Measurements from ENCODE around the gene GPR107.

GPR107 gene

DNA sequence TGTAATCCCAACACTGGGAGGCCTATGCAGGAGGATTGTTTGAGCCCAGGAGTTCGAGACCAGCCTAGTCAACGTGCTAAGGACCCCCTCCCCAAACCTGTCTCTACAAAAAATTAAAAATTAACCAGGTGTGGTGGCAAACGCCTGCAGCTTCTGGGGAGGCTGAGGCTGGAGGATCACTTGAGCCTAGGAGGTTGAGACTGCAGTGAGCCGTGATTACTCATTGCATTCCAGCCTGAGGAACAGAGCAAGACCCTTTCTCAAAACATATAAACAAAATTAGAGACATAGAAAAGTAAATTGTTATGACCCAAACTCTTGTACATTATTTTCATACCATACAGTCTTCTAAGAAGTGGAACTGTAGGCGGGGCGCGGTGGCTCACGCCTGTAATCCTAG, 1.1 kb downstream of the GPR107 start:
- TF ChIP-seq, protein P1, sequence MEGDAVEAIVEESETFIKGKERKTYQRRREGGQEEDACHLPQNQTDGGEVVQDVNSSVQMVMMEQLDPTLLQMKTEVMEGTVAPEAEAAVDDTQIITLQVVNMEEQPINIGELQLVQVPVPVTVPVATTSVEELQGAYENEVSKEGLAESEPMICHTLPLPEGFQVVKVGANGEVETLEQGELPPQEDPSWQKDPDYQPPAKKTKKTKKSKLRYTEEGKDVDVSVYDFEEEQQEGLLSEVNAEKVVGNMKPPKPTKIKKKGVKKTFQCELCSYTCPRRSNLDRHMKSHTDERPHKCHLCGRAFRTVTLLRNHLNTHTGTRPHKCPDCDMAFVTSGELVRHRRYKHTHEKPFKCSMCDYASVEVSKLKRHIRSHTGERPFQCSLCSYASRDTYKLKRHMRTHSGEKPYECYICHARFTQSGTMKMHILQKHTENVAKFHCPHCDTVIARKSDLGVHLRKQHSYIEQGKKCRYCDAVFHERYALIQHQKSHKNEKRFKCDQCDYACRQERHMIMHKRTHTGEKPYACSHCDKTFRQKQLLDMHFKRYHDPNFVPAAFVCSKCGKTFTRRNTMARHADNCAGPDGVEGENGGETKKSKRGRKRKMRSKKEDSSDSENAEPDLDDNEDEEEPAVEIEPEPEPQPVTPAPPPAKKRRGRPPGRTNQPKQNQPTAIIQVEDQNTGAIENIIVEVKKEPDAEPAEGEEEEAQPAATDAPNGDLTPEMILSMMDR (IDR thresholded peaks at IDR 0.05; ENCODE audit: borderline replicate concordance, control extremely low read depth, extremely low read depth, insufficient read depth, missing control alignments) = no peak
- in situ Hi-C loops (cut with MboI; ENCODE audit: low sequenced_read_pairs, unreplicated experiment) = no loop called here

DNA sequence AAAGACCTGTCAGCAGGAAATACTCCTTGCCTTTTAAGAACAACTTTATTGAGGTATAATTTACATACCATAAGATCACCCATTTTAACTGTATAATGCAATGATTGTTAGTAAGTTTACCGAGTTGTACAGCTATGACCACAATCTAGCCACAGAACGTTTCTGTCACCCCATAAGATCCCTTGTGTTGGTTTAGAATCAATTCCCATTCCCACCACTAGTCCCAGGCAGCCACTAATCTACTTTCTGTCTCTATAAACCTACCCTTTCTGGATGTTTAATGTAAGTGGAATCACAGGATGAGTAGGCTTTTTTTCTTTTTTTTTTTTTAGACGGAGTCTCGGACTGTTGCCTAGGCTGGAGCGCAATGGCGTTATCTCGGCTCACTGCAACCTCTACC, 4.4 kb downstream of the GPR107 start:
- TF ChIP-seq, protein P1 (IDR thresholded peaks at IDR 0.05; ENCODE audit: borderline replicate concordance, control extremely low read depth, extremely low read depth, insufficient read depth, missing control alignments) = no peak
- no peak for DNase-seq (ENCODE audit: low spot score)
- in situ Hi-C loops (cut with MboI; ENCODE audit: low sequenced_read_pairs, unreplicated experiment) = no loop called here

More for the DNA sequence above, 1.1 kb downstream of the GPR107 start:
- no peak for DNase-seq (ENCODE audit: low spot score)

DNA sequence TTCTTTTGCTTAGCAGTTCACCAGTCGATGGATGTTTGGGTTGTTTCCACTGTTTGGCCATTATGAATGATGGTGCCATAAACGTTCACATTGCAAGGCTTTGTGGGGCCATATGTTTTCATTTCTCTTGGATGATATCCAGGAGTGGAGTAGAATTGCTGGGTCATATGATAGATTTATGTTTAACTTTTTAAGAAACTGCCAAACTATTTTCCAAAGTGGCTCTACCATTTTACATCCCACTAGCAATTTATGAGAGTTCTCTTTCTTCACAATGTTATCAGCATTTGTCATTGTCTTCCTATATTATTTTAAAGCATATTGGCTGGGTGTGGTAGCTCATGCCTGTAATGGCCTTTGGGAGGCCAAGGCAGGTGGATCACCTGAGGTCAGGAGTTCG, 5.2 kb downstream of the GPR107 start:
- no peak for DNase-seq (ENCODE audit: low spot score)
- in situ Hi-C loops (cut with MboI; ENCODE audit: low sequenced_read_pairs, unreplicated experiment) = no loop called here
- TF ChIP-seq, protein P1 (IDR thresholded peaks at IDR 0.05; ENCODE audit: borderline replicate concordance, control extremely low read depth, extremely low read depth, insufficient read depth, missing control alignments) = no peak

DNA sequence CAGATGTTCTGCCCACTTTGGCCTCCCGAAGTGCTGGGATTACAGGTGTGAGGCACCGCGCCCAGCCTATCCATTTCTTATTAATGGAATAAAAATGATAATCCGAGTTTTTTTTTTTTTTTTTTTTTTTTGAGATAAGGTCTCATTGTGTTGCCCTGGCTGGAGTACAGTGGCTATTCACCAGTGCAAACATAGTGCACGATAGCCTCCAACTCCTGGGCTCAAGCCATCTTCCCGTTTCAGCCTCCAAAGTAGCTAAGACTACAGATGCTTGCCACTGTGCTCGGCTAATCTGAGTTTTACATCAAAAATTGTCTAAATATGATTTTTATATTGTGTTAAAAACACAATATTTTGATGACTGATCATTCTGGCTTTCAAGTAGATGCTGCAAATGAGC, 6.6 kb downstream of the GPR107 start:
- DNase-seq (ENCODE audit: low spot score) = no peak
- in situ Hi-C loops (cut with MboI; ENCODE audit: low sequenced_read_pairs, unreplicated experiment) = no loop called here
- TF ChIP-seq, protein P1 (IDR thresholded peaks at IDR 0.05; ENCODE audit: borderline replicate concordance, control extremely low read depth, extremely low read depth, insufficient read depth, missing control alignments) = no peak

DNA sequence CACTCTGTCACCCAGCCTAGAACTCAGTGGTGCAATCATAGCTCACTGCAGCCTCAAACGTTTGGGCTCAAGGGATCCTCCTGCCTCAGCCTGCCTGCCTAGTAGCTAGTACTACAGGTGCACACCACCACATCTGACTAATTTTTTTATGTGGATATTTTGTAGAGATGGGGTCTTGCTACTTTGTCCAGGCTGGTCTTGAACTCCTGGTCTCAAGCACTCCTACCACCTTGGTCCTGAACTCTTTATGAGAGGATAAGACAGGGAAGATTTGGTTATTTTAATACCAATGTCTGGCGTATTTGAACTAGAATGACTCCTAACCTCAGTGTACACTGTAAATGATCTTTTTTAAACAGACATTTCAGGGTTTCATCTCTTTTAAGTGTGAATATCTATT, 9.0 kb downstream of the GPR107 start:
- in situ Hi-C loops (cut with MboI; ENCODE audit: low sequenced_read_pairs, unreplicated experiment) = no loop called here
- TF ChIP-seq, protein P1 (IDR thresholded peaks at IDR 0.05; ENCODE audit: borderline replicate concordance, control extremely low read depth, extremely low read depth, insufficient read depth, missing control alignments) = no peak
- no peak for DNase-seq (ENCODE audit: low spot score)

DNA sequence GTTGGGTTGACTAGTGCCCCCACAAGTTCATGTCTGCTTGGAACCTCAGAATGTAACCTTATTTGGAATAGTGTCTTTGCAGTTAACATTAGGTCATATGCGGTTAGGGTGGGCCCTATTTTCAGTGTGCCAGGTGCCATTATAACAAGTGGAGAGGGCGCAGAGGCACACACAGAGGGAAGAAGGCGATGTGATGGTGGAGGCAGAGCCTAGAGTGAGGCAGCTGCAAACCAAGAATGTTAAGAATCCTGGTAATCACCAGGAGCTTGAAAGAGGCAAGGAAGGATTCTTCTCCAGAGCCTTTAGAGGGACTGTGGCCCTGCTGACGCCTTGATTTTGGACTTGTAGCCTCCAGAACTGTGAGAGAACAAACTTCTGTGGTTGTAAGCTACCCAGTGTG, 10.9 kb downstream of the GPR107 start:
- TF ChIP-seq, protein P1 (IDR thresholded peaks at IDR 0.05; ENCODE audit: borderline replicate concordance, control extremely low read depth, extremely low read depth, insufficient read depth, missing control alignments) = no peak
- in situ Hi-C loops (cut with MboI; ENCODE audit: low sequenced_read_pairs, unreplicated experiment) = no loop called here
- no peak for DNase-seq (ENCODE audit: low spot score)

DNA sequence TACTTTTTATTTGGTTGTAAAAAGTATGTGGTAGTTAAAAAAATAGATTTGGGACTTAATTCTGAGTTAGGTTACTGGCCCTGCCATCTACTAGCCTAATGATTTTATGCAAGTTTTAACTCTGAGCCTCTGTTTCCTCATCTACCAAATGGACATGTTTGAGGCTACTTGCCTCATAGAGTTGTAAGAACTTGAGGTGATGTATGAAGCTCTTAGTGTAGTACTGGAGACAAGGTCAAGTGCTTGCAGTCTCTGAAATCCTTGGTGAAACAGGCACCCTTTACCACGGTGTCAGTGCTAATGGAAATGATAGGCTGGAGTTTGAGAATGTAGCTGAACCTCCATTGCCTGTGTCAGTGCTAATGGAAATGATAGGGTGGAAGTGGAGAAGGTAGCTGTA, 15.3 kb downstream of the GPR107 start:
- in situ Hi-C loops (cut with MboI; ENCODE audit: low sequenced_read_pairs, unreplicated experiment) = no loop called here

More for the DNA sequence above, 15.3 kb downstream of the GPR107 start:
- TF ChIP-seq, protein P1 (IDR thresholded peaks at IDR 0.05; ENCODE audit: borderline replicate concordance, control extremely low read depth, extremely low read depth, insufficient read depth, missing control alignments) = no peak
- DNase-seq (ENCODE audit: low spot score) = no peak

Data from GM13976 (cell line).